BLaER1 treated with 17β-estradiol and CSF1 and Interleukin-3, amounts not matched to agents 10 nM and 100 nM (cell line): ENCODE results near the gene PDCD10.

Source experiments
- H3K27ac ChIP-seq, 11 experiments: shearing (Covaris generic); formaldehyde crosslinking; 2 replicates each; pipeline ENCODE4 v1.8.1; 2022
- H3K27me3 ChIP-seq, 11 experiments: shearing (Covaris generic); formaldehyde crosslinking; 2 replicates each; pipeline ENCODE4 v1.8.1; 2022
- H3K36me3 ChIP-seq, 11 experiments: shearing (Covaris generic); formaldehyde crosslinking; 2 replicates each; pipeline ENCODE4 v1.8.1; 2022
- H3K4me1 ChIP-seq, 10 experiments: shearing (Covaris generic); formaldehyde crosslinking; 2 replicates each; pipeline ENCODE4 v1.8.1; 2022
- H3K4me2 ChIP-seq, 11 experiments: shearing (Covaris generic); formaldehyde crosslinking; 2 replicates each; pipeline ENCODE4 v1.8.1; 2022
- H3K4me3 ChIP-seq, 10 experiments: shearing (Covaris generic); formaldehyde crosslinking; 2 replicates each; pipeline ENCODE4 v1.8.1; 2022
- H3K9ac ChIP-seq, 11 experiments: shearing (Covaris generic); formaldehyde crosslinking; 2 replicates each; pipeline ENCODE4 v1.8.1; 2022
- H3K9me3 ChIP-seq, 11 experiments: shearing (Covaris generic); formaldehyde crosslinking; replicated peaks in 1 of 11; 2 replicates each; pipeline ENCODE4 v1.8.1; 2022
- H4K20me1 ChIP-seq, 11 experiments: shearing (Covaris generic); formaldehyde crosslinking; 2 replicates each; pipeline ENCODE4 v1.8.1; 2022
- Cebpa-rat ChIP-seq, 11 experiments: shearing (Covaris generic); IDR thresholded peaks; 2 replicates each; pipeline ENCODE4 v1.8.1; 2022

Gene PDCD10

GRCh38 chr3:167754049-167754448 lies 19.4 kb upstream of the PDCD10 start:
- no peaks in the 10 kb centered on the region for H3K27me3 ChIP-seq
- peaks cover 4 to 12% (median 7%) of the 10 kb centered on the region in 10 experiments; a peak in 17 of 20 replicates for H3K4me1 ChIP-seq
- H3K36me3 ChIP-seq, result no peaks in the 10 kb centered on the region
- no peak overlapping the region for H3K4me3 ChIP-seq
- no peak overlapping the region for H3K9ac ChIP-seq
- no peak overlapping the region for H3K27ac ChIP-seq
- H3K4me2 ChIP-seq, result no peak overlapping the region
- H3K9me3 ChIP-seq, result no peaks in the 10 kb centered on the region
- no peaks in the 10 kb centered on the region for H4K20me1 ChIP-seq
- TF ChIP-seq Cebpa-rat (IDR thresholded peaks at IDR 0.05), result no peak

- Histone ChIP-seq H3K27me3 (no peaks in the 10 kb centered on the region), H3K4me1 (peaks cover 5 to 21% (median 17%) of the 10 kb centered on the region in 10 experiments; a peak in 19 of 20 replicates), H4K20me1 (no peaks in the 10 kb centered on the region), H3K36me3 (no peaks in the 10 kb centered on the region), H3K4me2 (peak overlapping the region; percentile 13 to 58 (median 28); a peak in 18 of 22 replicates), H3K4me3 (no peak overlapping the region), H3K9me3 (no peaks in the 10 kb centered on the region), H3K27ac (no peak overlapping the region; a peak in 2 of 22 replicates), H3K9ac (no peak overlapping the region)
- TF ChIP-seq Cebpa-rat (IDR thresholded peaks at IDR 0.05), result no peak
Measured at GRCh38 chr3:167750272-167750971, 15.7 kb upstream of the PDCD10 start.

GRCh38 chr3:167749728-167750127 lies 15.0 kb upstream of the PDCD10 start:
- no peak overlapping the region; a peak in 1 of 22 replicates for H3K27ac ChIP-seq
- H3K9ac ChIP-seq, result no peak overlapping the region
- TF ChIP-seq Cebpa-rat (IDR thresholded peaks at IDR 0.05), result no peak
- no peak overlapping the region for H3K4me3 ChIP-seq
- peaks cover 5 to 21% (median 17%) of the 10 kb centered on the region in 10 experiments; a peak in 19 of 20 replicates for H3K4me1 ChIP-seq
- H3K27me3 ChIP-seq, result no peaks in the 10 kb centered on the region
- no peaks in the 10 kb centered on the region for H3K36me3 ChIP-seq
- peak overlapping the region in 1 of 11 experiments; percentile 24; a peak in 4 of 22 replicates for H3K4me2 ChIP-seq
- H4K20me1 ChIP-seq, result no peaks in the 10 kb centered on the region
- H3K9me3 ChIP-seq, result no peaks in the 10 kb centered on the region

DNA sequence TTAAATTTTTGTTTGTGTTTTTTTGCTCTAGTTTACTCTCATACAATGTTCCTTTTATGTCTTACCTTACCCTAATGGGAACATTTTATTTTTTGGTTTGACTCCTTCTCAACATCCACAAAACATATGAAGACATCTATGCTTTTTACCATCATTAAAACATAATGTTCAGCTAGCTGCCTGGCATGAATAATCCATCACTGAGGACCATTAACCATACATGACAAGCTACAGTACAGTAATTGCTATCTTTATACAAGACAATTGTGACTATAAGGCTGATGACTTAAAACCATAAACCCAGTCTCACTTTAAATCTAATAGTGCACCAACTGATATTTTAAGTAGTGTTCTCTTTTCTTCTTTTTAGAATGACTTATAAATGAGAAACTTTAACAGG lies 14.5 kb upstream of the PDCD10 start:
- H3K4me2 ChIP-seq, result no peak overlapping the region
- H3K9me3 ChIP-seq, result no peaks in the 10 kb centered on the region
- H3K27me3 ChIP-seq, result no peaks in the 10 kb centered on the region
- H3K4me3 ChIP-seq, result no peak overlapping the region
- no peak overlapping the region for H3K9ac ChIP-seq
- no peak for TF ChIP-seq Cebpa-rat (IDR thresholded peaks at IDR 0.05)
- H3K4me1 ChIP-seq, result peaks cover 5 to 21% (median 17%) of the 10 kb centered on the region in 10 experiments; a peak in 19 of 20 replicates
- H3K36me3 ChIP-seq, result no peaks in the 10 kb centered on the region
- no peaks in the 10 kb centered on the region for H4K20me1 ChIP-seq
- H3K27ac ChIP-seq, result no peak overlapping the region

DNA sequence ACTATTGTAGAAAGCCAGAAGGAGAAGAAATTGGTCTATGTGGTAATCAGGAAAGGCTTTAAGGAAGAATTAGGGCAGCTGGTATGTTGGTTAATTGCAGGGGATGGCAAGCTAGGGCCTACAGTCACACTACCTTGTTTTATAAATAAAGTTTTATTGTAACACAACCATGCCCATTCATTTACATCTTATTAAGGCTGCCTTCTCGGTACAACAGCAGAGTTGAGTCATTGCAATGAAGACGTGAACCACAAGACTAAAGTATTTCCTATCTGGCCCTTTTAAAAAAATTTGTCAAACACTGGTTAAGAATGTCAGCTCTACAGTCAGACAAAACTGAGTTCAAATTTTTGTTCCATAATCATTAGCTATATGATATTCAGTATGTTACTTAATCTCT lies 9.1 kb upstream of the PDCD10 start:
- Histone ChIP-seq H3K4me1 (peaks cover 0 to 11% (median 8%) of the 10 kb centered on the region in 10 experiments; a peak in 11 of 20 replicates), H3K27me3 (no peaks in the 10 kb centered on the region), H3K36me3 (no peaks in the 10 kb centered on the region), H3K4me2 (no peak overlapping the region), H4K20me1 (no peaks in the 10 kb centered on the region), H3K27ac (no peak overlapping the region), H3K9ac (no peak overlapping the region), H3K9me3 (no peaks in the 10 kb centered on the region), H3K4me3 (no peak overlapping the region)
- TF ChIP-seq Cebpa-rat (IDR thresholded peaks at IDR 0.05), result no peak

DNA sequence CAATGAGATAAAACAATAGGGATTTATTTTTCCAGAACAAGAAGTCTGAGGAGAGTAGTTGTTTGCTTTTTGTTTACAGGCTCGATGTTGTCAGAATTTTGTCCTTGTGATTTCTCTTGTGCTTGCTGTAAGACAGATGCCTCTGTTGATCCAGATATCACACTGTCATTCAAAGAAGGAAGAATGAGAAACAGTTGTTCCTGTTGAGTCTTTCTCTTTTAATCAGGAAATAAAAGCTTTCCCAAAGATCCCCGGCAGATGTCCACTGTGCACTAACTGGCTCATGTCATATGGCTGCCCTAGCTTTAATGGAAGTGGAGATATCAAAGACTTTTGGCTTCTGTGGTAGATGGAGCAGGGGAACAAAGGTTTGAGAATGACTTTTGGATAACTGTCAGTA lies 7.6 kb upstream of the PDCD10 start:
- no peak for TF ChIP-seq Cebpa-rat (IDR thresholded peaks at IDR 0.05)
- Histone ChIP-seq H3K36me3 (no peaks in the 10 kb centered on the region), H3K27ac (no peak overlapping the region), H4K20me1 (no peaks in the 10 kb centered on the region), H3K4me2 (no peak overlapping the region), H3K9ac (no peak overlapping the region), H3K4me3 (no peak overlapping the region), H3K9me3 (no peaks in the 10 kb centered on the region), H3K4me1 (peaks cover 0 to 15% (median 9%) of the 10 kb centered on the region in 10 experiments; a peak in 11 of 20 replicates), H3K27me3 (no peaks in the 10 kb centered on the region)

DNA sequence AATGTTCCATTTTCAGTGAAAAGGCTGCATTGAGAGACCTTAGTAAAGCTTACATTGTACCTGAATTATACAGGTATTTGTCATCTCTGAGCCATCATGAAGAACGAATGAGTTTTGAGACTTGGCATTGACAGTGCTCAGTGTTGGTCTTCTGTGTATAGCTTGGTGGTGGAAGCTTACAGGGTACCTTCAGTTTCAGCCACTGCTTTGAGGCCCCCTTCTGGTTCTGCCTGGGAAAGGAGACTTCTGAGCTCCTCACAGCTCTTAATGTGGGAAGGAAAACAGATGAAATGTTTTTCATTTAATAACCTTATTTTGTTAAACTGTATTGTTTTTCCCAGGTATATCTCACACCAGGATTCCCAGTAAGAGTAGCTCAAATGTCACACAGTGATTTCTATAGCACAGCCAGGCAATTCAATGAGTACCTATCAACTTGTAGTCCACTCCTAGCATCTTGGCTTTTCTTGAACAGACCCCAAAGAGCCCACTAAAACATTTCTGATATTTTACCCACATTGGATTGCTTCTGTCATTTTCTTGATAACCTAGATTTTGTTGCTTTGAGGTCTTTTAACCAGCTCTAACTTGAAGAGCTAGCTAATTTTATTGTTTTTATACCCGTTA lies 6.4 kb upstream of the PDCD10 start:
- H3K4me2 ChIP-seq, result no peak overlapping the region
- H4K20me1 ChIP-seq, result no peaks in the 10 kb centered on the region; a peak in 1 of 22 replicates
- H3K27ac ChIP-seq, result no peak overlapping the region
- H3K9me3 ChIP-seq, result no peaks in the 10 kb centered on the region
- H3K4me1 ChIP-seq, result peaks cover 5 to 19% (median 12%) of the 10 kb centered on the region in 10 experiments
- H3K9ac ChIP-seq, result no peak overlapping the region
- TF ChIP-seq Cebpa-rat (IDR thresholded peaks at IDR 0.05), result no peak
- no peak overlapping the region for H3K4me3 ChIP-seq
- H3K36me3 ChIP-seq, result no peaks in the 10 kb centered on the region
- no peaks in the 10 kb centered on the region for H3K27me3 ChIP-seq

GRCh38 chr3:167739190-167739810 lies 4.6 kb upstream of the PDCD10 start:
- H3K4me2 ChIP-seq, result no peak overlapping the region

DNA sequence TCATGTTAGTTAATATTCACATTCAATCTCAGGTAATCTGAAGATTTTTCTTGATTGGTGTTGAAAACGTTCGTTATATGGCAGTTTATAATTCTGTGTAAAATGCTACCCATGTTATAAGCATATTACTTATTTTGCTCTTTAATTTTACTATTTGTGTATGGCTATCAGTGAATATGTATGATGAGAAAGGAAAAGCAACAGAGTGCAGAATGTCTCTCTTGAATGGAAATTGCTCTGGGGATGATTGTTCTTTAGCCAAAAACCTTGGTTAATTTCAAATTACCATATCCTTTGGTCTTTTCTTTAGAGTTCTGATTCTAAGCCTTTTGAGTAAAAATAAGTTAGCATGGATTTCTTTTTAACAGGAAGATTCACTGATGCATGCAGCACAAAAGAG lies 3.3 kb upstream of the PDCD10 start:
- H3K27ac ChIP-seq, result no peak overlapping the region
- H3K9me3 ChIP-seq, result no peaks in the 10 kb centered on the region
- H3K9ac ChIP-seq, result no peak overlapping the region
- no peak overlapping the region for H3K4me3 ChIP-seq
- H3K4me2 ChIP-seq, result no peak overlapping the region; a peak in 1 of 22 replicates
- H4K20me1 ChIP-seq, result peaks cover 0 to 17% (median 6%) of the 10 kb centered on the region in 11 experiments; a peak in 17 of 22 replicates
- peaks cover 11 to 30% (median 24%) of the 10 kb centered on the region in 10 experiments for H3K4me1 ChIP-seq
- no peaks in the 10 kb centered on the region for H3K36me3 ChIP-seq
- TF ChIP-seq Cebpa-rat (IDR thresholded peaks at IDR 0.05), result no peak
- no peaks in the 10 kb centered on the region for H3K27me3 ChIP-seq

More at GRCh38 chr3:167739190-167739810, 4.6 kb upstream of the PDCD10 start:
- Histone ChIP-seq H3K9me3 (no peaks in the 10 kb centered on the region), H3K9ac (no peak overlapping the region), H3K27me3 (no peaks in the 10 kb centered on the region), H3K4me1 (peaks cover 7 to 22% (median 16%) of the 10 kb centered on the region in 10 experiments), H3K4me3 (no peak overlapping the region), H3K27ac (no peak overlapping the region), H4K20me1 (peaks cover 0 to 4% (median 0%) of the 10 kb centered on the region in 11 experiments; a peak in 5 of 22 replicates), H3K36me3 (no peaks in the 10 kb centered on the region)
- TF ChIP-seq Cebpa-rat (IDR thresholded peaks at IDR 0.05), result no peak
